PC-3 (cell line): ENCODE measurements around the gene AFF3. TPM values are rescaled to one million over a fixed set of nuclear protein-coding genes. Genes with fewer than 3 reads are reported as not detected.

Experiments
- ATAC-seq: fragments of 200-7000 bp; cut with Tn5 transposase; 2 replicates; pipeline ENCODE4 v1.9.1; 2020; ENCODE audit warnings: mild to moderate bottlenecking, moderate library complexity
- BruUV-seq: library from RNA; stranded (reverse); fragments of 400-500 nt; replicated peaks from 2 replicates; lab custom pipeline; 2021; lab: Mats Ljungman, UMichigan
- CTCF ChIA-PET: fragments of 300-600 bp; sonication (Branson Sonifier 250); formaldehyde crosslinking; loops from one replicate; lab custom pipeline; 2022; ENCODE audit warnings: antibody characterized with exemption; lab: Charles Lee
- POLR2A ChIA-PET: fragments of 300-600 bp; sonication (Branson Sonifier 250); formaldehyde crosslinking; loops from one replicate; lab custom pipeline; 2022; ENCODE audit warnings: antibody characterized with exemption; ENCODE audit not compliant: unreplicated experiment; lab: Charles Lee
- DNase-seq: peaks from one replicate; pipeline ENCODE4 v3.0.0-alpha.2; 2015
- H2AFZ ChIP-seq: fragments of 300-600 bp; sonication (generic); 2 replicates; pipeline ENCODE4 v1.6.0; 2016; ENCODE audit warnings: antibody characterized with exemption, low read length
- H3F3A ChIP-seq: fragments of 300-600 bp; sonication (generic); one replicate; pipeline ENCODE4 v1.6.0; 2017; ENCODE audit warnings: antibody characterized with exemption, low read length, control low read depth, mild to moderate bottlenecking; ENCODE audit not compliant: unreplicated experiment
- H3K27ac ChIP-seq: fragments of 300-600 bp; sonication (generic); 2 replicates; pipeline ENCODE4 v1.5.1; 2016; ENCODE audit warnings: mild to moderate bottlenecking, low read length
- H3K27me3 ChIP-seq: fragments of 300-600 bp; sonication (generic); 2 replicates; pipeline ENCODE4 v1.6.1; 2016; ENCODE audit warnings: low read length, mixed read lengths
- H3K36me3 ChIP-seq: fragments of 300-600 bp; sonication (generic); 2 replicates; pipeline ENCODE4 v1.6.1; 2016; ENCODE audit warnings: low read depth, mixed run types, low read length, mixed read lengths
- H3K4me1 ChIP-seq: fragments of 300-600 bp; sonication (generic); 2 replicates; pipeline ENCODE4 v1.5.1; 2016; ENCODE audit warnings: low read length; ENCODE audit not compliant: insufficient read depth
- H3K4me2 ChIP-seq: fragments of 300-600 bp; sonication (generic); 2 replicates; pipeline ENCODE4 v1.6.0; 2016; ENCODE audit warnings: low read length
- H3K4me3 ChIP-seq: fragments of 300-600 bp; sonication (generic); 2 replicates; pipeline ENCODE4 v1.5.1; 2016; ENCODE audit warnings: mild to moderate bottlenecking, low read length, mixed read lengths
- H3K79me2 ChIP-seq: fragments of 300-600 bp; sonication (generic); 2 replicates; pipeline ENCODE4 v1.6.1; 2017; ENCODE audit warnings: low read length, mixed read lengths
- H3K9ac ChIP-seq: fragments of 300-600 bp; sonication (generic); 2 replicates; pipeline ENCODE4 v1.6.0; 2016; ENCODE audit warnings: mild to moderate bottlenecking, low read length
- H3K9me2 ChIP-seq: fragments of 300-600 bp; sonication (generic); replicated peaks from 2 replicates; pipeline ENCODE4 v1.6.1; 2016; ENCODE audit warnings: mixed run types, low read length, mixed read lengths
- H3K9me3 ChIP-seq: fragments of 300-600 bp; sonication (generic); 2 replicates; pipeline ENCODE4 v1.6.1; 2016; ENCODE audit warnings: low read length, mixed read lengths
- H4K20me1 ChIP-seq: fragments of 300-600 bp; sonication (generic); 2 replicates; pipeline ENCODE4 v1.6.1; 2016; ENCODE audit warnings: low read length, mixed read lengths
- EZH2 ChIP-seq: fragments of 300-600 bp; sonication (generic); IDR thresholded peaks from one replicate; pipeline ENCODE4 v1.6.1; 2017; ENCODE audit warnings: antibody characterized with exemption, mild to moderate bottlenecking, low read length; ENCODE audit not compliant: unreplicated experiment
- EZH2phosphoT487 ChIP-seq: fragments of 300-600 bp; sonication (generic); IDR thresholded peaks from 2 replicates; pipeline ENCODE4 v1.6.1; 2018; ENCODE audit warnings: mild to moderate bottlenecking, antibody characterized with exemption, low read length, borderline replicate concordance
- intact Hi-C: fragments of 100-400 bp; cut with micrococcal nuclease; formaldehyde crosslinking; loops from 2 replicates; pipeline ENCODE4 v1.9.0; 2023
- total RNA-seq: library from RNA; depleted of rRNA; stranded (reverse); fragments of >200 nt; gene quantifications from 2 replicates; pipeline ENCODE4 v1.2.3, GENCODE V29; 2014
- TF ChIP-seq, protein P1 (sequence below): fragments of 300-600 bp; sonication (generic); conservative IDR thresholded peaks from 2 replicates; pipeline ENCODE4 v1.5.1; 2017; ENCODE audit warnings: antibody characterized with exemption, low read depth, mild to moderate bottlenecking, low read length

The AFF3 gene
- total RNA-seq, 1 experiment from 2014 or later, result 0.04 TPM

GRCh38 chr2:100166701-100167100 lies 24.3 kb upstream of the AFF3 start:
- ChIA-PET POLR2A (no interaction called here), CTCF (no interaction called here)
- no peaks in the 10 kb centered on the region for H3K27me3 ChIP-seq
- DNase-seq, result no peak
- H3K36me3 ChIP-seq, result no peaks in the 10 kb centered on the region
- no TSS peak for BruUV-seq
- TF ChIP-seq EZH2phosphoT487 (no peak), EZH2 (no peak)
- TF ChIP-seq, protein P1, sequence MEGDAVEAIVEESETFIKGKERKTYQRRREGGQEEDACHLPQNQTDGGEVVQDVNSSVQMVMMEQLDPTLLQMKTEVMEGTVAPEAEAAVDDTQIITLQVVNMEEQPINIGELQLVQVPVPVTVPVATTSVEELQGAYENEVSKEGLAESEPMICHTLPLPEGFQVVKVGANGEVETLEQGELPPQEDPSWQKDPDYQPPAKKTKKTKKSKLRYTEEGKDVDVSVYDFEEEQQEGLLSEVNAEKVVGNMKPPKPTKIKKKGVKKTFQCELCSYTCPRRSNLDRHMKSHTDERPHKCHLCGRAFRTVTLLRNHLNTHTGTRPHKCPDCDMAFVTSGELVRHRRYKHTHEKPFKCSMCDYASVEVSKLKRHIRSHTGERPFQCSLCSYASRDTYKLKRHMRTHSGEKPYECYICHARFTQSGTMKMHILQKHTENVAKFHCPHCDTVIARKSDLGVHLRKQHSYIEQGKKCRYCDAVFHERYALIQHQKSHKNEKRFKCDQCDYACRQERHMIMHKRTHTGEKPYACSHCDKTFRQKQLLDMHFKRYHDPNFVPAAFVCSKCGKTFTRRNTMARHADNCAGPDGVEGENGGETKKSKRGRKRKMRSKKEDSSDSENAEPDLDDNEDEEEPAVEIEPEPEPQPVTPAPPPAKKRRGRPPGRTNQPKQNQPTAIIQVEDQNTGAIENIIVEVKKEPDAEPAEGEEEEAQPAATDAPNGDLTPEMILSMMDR, result no peak
- intact Hi-C loops, result no loop called here
- H3K27ac ChIP-seq, result no peak overlapping the region
- no peaks in the 10 kb centered on the region for H4K20me1 ChIP-seq
- H3K4me3 ChIP-seq, result no peak overlapping the region
- no peaks in the 10 kb centered on the region for H3K4me1 ChIP-seq
- no peaks in the 10 kb centered on the region for H3F3A ChIP-seq
- ATAC-seq, result no peak
- H3K9me2 ChIP-seq, result no peaks in the 10 kb centered on the region
- H2AFZ ChIP-seq, result no peak overlapping the region
- no peak overlapping the region for H3K9ac ChIP-seq
- no peak overlapping the region for H3K4me2 ChIP-seq
- no peaks in the 10 kb centered on the region for H3K9me3 ChIP-seq
- no peaks in the 10 kb centered on the region for H3K79me2 ChIP-seq

DNA sequence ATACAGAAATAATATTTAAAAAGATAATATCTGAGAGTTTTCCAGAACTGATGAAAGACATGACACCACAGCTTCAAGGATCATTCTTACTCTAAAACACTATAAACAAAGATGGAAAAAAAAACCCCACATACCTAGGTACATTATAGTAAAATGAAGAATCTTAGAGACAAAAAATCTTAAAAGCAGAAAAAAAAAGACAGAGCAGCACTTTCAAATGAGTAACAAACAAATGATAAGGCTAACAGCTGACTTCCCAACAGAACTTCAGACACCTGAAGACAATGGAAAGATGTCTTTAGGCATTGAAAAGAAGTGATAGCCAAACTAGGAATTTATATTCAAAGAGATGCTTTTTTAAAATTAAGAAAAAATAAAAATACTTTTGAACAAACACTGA lies 21.2 kb upstream of the AFF3 start:
- Histone ChIP-seq H2AFZ (no peak overlapping the region), H3K9me2 (no peaks in the 10 kb centered on the region), H4K20me1 (no peaks in the 10 kb centered on the region), H3K4me3 (no peak overlapping the region), H3K9ac (no peak overlapping the region), H3K27ac (no peak overlapping the region), H3K36me3 (no peaks in the 10 kb centered on the region), H3K9me3 (no peaks in the 10 kb centered on the region), H3K27me3 (no peaks in the 10 kb centered on the region), H3K4me2 (no peak overlapping the region), H3K4me1 (no peaks in the 10 kb centered on the region), H3K79me2 (no peaks in the 10 kb centered on the region), H3F3A (no peaks in the 10 kb centered on the region)
- no TSS peak for BruUV-seq
- TF ChIP-seq EZH2phosphoT487 (no peak), EZH2 (no peak)
- TF ChIP-seq, protein P1, result no peak
- no peak for DNase-seq
- ChIA-PET CTCF (interaction anchor here (0.6 kb wide), 1 partner anchor 1263 kb away, joined by 3 read pairs; no protein-coding TSS in a partner anchor), POLR2A (no interaction called here)
- no peak for ATAC-seq
- intact Hi-C loops, result no loop called here

DNA sequence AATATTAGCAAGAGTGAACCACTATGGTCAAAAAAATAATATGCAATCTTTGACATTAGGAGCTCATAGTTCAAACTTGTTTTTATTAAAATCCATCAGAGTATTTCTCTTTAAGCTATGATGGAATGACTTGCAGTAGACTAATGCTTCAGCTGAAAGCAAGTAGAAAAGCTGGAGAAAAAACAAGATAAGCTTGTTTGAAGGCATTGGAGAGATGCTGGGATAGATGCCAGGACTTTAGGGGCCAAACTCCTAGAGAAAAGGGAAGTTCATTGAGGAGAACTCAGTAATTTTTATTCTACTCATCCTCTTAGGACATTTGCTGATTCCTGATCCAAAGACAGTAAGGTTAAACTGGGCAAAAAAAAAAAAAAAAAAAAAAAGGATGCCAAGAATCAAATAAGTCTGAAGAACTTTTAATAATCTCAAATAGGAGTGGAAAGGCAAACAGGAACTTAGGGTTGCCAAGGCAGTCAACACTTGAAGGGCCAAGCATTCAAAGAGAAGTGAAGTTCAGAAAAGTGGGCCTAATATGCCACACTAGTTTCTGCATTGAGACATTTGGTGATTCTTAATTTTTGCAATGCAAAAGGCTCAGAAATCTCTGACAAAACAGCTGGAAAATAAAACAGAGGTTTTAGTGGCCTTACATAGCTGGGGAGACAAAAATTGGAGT lies 19.7 kb upstream of the AFF3 start:
- POLR2A ChIA-PET, result no interaction called here
- no peak for DNase-seq

More for the DNA sequence above, 19.7 kb upstream of the AFF3 start:
- TF ChIP-seq, protein P1, result no peak
- TF ChIP-seq EZH2phosphoT487 (no peak), EZH2 (no peak)
- no TSS peak for BruUV-seq
- Histone ChIP-seq H2AFZ (no peak overlapping the region), H3K4me1 (no peaks in the 10 kb centered on the region), H3K9me3 (no peaks in the 10 kb centered on the region), H3K36me3 (no peaks in the 10 kb centered on the region), H4K20me1 (no peaks in the 10 kb centered on the region), H3K4me3 (no peak overlapping the region), H3K27ac (no peak overlapping the region), H3K9me2 (no peaks in the 10 kb centered on the region), H3K27me3 (no peaks in the 10 kb centered on the region), H3K9ac (no peak overlapping the region), H3K4me2 (no peak overlapping the region), H3F3A (no peaks in the 10 kb centered on the region), H3K79me2 (no peaks in the 10 kb centered on the region)
- intact Hi-C loops, result no loop called here
- CTCF ChIA-PET, result no interaction called here
- ATAC-seq, result no peak
